ENCODE measurements around the gene RNPEPL1.

DNA sequence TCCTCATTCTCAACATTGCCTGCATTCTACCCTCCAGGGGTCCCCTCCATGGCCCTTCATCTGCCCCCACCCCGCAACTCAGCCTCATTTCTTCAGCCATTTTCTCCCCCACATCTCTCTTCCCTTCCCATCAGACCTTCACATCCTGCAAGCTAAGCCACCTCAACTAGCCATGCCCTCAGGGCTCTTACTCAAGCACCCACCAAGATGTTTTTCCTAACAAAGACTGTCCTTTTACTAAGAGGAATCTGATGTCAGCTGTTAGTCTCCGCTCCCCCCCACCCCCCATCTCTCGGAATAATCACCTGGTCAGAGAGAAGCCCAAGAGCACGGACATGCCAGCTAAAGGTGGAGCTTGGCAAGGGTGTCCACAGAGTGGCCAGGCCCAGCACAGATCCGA lies 13.5 kb downstream of the RNPEPL1 start:
- TF ChIP-seq, protein P1, sequence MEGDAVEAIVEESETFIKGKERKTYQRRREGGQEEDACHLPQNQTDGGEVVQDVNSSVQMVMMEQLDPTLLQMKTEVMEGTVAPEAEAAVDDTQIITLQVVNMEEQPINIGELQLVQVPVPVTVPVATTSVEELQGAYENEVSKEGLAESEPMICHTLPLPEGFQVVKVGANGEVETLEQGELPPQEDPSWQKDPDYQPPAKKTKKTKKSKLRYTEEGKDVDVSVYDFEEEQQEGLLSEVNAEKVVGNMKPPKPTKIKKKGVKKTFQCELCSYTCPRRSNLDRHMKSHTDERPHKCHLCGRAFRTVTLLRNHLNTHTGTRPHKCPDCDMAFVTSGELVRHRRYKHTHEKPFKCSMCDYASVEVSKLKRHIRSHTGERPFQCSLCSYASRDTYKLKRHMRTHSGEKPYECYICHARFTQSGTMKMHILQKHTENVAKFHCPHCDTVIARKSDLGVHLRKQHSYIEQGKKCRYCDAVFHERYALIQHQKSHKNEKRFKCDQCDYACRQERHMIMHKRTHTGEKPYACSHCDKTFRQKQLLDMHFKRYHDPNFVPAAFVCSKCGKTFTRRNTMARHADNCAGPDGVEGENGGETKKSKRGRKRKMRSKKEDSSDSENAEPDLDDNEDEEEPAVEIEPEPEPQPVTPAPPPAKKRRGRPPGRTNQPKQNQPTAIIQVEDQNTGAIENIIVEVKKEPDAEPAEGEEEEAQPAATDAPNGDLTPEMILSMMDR (IDR thresholded peaks at IDR 0.05), result no peak
- TF ChIP-seq, protein P2, sequence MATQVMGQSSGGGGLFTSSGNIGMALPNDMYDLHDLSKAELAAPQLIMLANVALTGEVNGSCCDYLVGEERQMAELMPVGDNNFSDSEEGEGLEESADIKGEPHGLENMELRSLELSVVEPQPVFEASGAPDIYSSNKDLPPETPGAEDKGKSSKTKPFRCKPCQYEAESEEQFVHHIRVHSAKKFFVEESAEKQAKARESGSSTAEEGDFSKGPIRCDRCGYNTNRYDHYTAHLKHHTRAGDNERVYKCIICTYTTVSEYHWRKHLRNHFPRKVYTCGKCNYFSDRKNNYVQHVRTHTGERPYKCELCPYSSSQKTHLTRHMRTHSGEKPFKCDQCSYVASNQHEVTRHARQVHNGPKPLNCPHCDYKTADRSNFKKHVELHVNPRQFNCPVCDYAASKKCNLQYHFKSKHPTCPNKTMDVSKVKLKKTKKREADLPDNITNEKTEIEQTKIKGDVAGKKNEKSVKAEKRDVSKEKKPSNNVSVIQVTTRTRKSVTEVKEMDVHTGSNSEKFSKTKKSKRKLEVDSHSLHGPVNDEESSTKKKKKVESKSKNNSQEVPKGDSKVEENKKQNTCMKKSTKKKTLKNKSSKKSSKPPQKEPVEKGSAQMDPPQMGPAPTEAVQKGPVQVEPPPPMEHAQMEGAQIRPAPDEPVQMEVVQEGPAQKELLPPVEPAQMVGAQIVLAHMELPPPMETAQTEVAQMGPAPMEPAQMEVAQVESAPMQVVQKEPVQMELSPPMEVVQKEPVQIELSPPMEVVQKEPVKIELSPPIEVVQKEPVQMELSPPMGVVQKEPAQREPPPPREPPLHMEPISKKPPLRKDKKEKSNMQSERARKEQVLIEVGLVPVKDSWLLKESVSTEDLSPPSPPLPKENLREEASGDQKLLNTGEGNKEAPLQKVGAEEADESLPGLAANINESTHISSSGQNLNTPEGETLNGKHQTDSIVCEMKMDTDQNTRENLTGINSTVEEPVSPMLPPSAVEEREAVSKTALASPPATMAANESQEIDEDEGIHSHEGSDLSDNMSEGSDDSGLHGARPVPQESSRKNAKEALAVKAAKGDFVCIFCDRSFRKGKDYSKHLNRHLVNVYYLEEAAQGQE (IDR thresholded peaks at IDR 0.05; ENCODE audit: insufficient read depth in 1 of 2, low read depth in 2 of 2, low read length in 1 of 2), result no peak
- no peak for TF ChIP-seq POLR2AphosphoS5 (IDR thresholded peaks at IDR 0.05; ENCODE audit: low read depth, low read length)
- TF ChIP-seq SIN3A (IDR thresholded peaks at IDR 0.05; ENCODE audit: borderline replicate concordance, insufficient read depth, low read depth, low read length), result no peak
- TF ChIP-seq TCF7L2 (IDR thresholded peaks at IDR 0.05; ENCODE audit: low read depth, low read length), result no peak
